H9 (cell line): Measurements from ENCODE around the gene KRTAP5-4. TPM values are rescaled to one million over a fixed set of nuclear protein-coding genes. Genes with fewer than 3 reads are reported as not detected.

ENCODE experiments used
- DNase-seq: peaks from one replicate; pipeline ENCODE4 v3.0.0-alpha.2; 2017
- H2AFZ ChIP-seq: one replicate; pipeline ENCODE4 v1.6.1; 2013; ENCODE audit warnings: mild to moderate bottlenecking, low read length, control low read depth, moderate library complexity
- H2AK5ac ChIP-seq: 2 replicates; pipeline ENCODE4 v1.6.1; 2013; ENCODE audit warnings: low read length, control low read depth, mixed read lengths; ENCODE audit not compliant: insufficient read length
- H2BK120ac ChIP-seq: one replicate; pipeline ENCODE4 v1.6.1; 2013; ENCODE audit warnings: low read depth, mild to moderate bottlenecking, low read length, control low read depth, inconsistent platforms; ENCODE audit not compliant: poor library complexity, severe bottlenecking
- H2BK12ac ChIP-seq: 2 replicates; pipeline ENCODE4 v1.6.1; 2013; ENCODE audit warnings: low read length, control low read depth, mixed read lengths, low read depth; ENCODE audit not compliant: insufficient read length
- H2BK15ac ChIP-seq: 2 replicates; pipeline ENCODE4 v1.6.1; 2013; ENCODE audit warnings: low read depth, low read length, control low read depth
- H2BK20ac ChIP-seq: one replicate; pipeline ENCODE4 v1.6.1; 2013; ENCODE audit warnings: low read depth, mild to moderate bottlenecking, low read length, control low read depth, inconsistent platforms; ENCODE audit not compliant: poor library complexity, severe bottlenecking
- H2BK5ac ChIP-seq: 2 replicates; pipeline ENCODE4 v1.6.1; 2013; ENCODE audit warnings: low read length, control low read depth, mixed read lengths; ENCODE audit not compliant: insufficient read length
- H3K14ac ChIP-seq: 2 replicates; pipeline ENCODE4 v1.6.1; 2013; ENCODE audit warnings: low read length, control low read depth; ENCODE audit not compliant: insufficient read depth
- H3K18ac ChIP-seq: 2 replicates; pipeline ENCODE4 v1.6.1; 2013; ENCODE audit warnings: low read depth, mild to moderate bottlenecking, mixed read lengths, low read length, control low read depth; ENCODE audit not compliant: insufficient read length
- H3K23ac ChIP-seq: 2 replicates; pipeline ENCODE4 v1.6.1; 2013; ENCODE audit warnings: low read length, control low read depth, mixed read lengths, low read depth; ENCODE audit not compliant: insufficient read length
- H3K23me2 ChIP-seq: 2 replicates; pipeline ENCODE4 v1.6.1; 2013; ENCODE audit warnings: low read depth, mild to moderate bottlenecking, mixed read lengths, low read length, control low read depth; ENCODE audit not compliant: insufficient read length, poor library complexity, severe bottlenecking
- H3K27ac ChIP-seq: 2 replicates; pipeline ENCODE4 v1.5.1; 2013; ENCODE audit warnings: low read length, control low read depth, mixed read lengths, low read depth; ENCODE audit not compliant: insufficient read length
- H3K27me3 ChIP-seq: 2 replicates; pipeline ENCODE4 v1.6.1; 2013; ENCODE audit warnings: low read length, control low read depth, inconsistent platforms; ENCODE audit not compliant: insufficient read depth
- H3K4ac ChIP-seq: 2 replicates; pipeline ENCODE4 v1.6.1; 2013; ENCODE audit warnings: low read depth, mild to moderate bottlenecking, control low read depth, inconsistent platforms, low read length, moderate library complexity
- H3K4me1 ChIP-seq: 2 replicates; pipeline ENCODE4 v1.6.1; 2013; ENCODE audit warnings: low read length, control low read depth, inconsistent platforms; ENCODE audit not compliant: insufficient read depth
- H3K4me2 ChIP-seq: 2 replicates; pipeline ENCODE4 v1.6.1; 2013; ENCODE audit warnings: low read length, control low read depth, mixed read lengths; ENCODE audit not compliant: insufficient read length, insufficient read depth
- H3K56ac ChIP-seq: 2 replicates; pipeline ENCODE4 v1.6.1; 2013; ENCODE audit warnings: low read depth, mild to moderate bottlenecking, mixed read lengths, low read length, control low read depth; ENCODE audit not compliant: insufficient read length
- H3K79me1 ChIP-seq: 2 replicates; pipeline ENCODE4 v1.6.1; 2013; ENCODE audit warnings: low read depth, mild to moderate bottlenecking, moderate library complexity, low read length, control low read depth, inconsistent platforms; ENCODE audit not compliant: insufficient read depth, poor library complexity, severe bottlenecking
- H3K79me2 ChIP-seq: 2 replicates; pipeline ENCODE4 v1.6.1; 2013; ENCODE audit warnings: low read length, control low read depth, inconsistent platforms; ENCODE audit not compliant: insufficient read depth
- H3K9ac ChIP-seq: 2 replicates; pipeline ENCODE4 v1.6.1; 2013; ENCODE audit warnings: low read length, control low read depth, mixed read lengths; ENCODE audit not compliant: insufficient read length; ENCODE audit errors: extremely low read depth
- H3K9me3 ChIP-seq: one replicate; pipeline ENCODE4 v1.6.1; 2013; ENCODE audit warnings: low read depth, low read length, inconsistent platforms; ENCODE audit not compliant: control insufficient read depth
- H3T11ph ChIP-seq: one replicate; pipeline ENCODE4 v1.6.1; 2013; ENCODE audit warnings: mild to moderate bottlenecking, low read length, control low read depth, inconsistent platforms
- H4K20me1 ChIP-seq: one replicate; pipeline ENCODE4 v1.6.1; 2013; ENCODE audit not compliant: control insufficient read depth, insufficient read length, insufficient read depth
- H4K5ac ChIP-seq: 2 replicates; pipeline ENCODE4 v1.6.1; 2013; ENCODE audit warnings: low read depth, mild to moderate bottlenecking, mixed read lengths, low read length, control low read depth; ENCODE audit not compliant: insufficient read length
- H4K8ac ChIP-seq: replicated peaks from 2 replicates; pipeline ENCODE4 v1.6.1; 2013; ENCODE audit warnings: low read length, control low read depth, mixed read lengths, low read depth; ENCODE audit not compliant: insufficient read length
- H4K91ac ChIP-seq: 2 replicates; pipeline ENCODE4 v1.6.1; 2013; ENCODE audit warnings: low read depth, mild to moderate bottlenecking, moderate library complexity, mixed read lengths, low read length, control low read depth; ENCODE audit not compliant: insufficient read length
- H3K27ac Mint-ChIP-seq, 3 experiments: 2 replicates in 2 of 3; 3 replicates in 1 of 3; pipeline ENCODE4 v1.8.0; 2020 to 2021; ENCODE audit warnings: mixed read lengths in 3 of 3, mild to moderate bottlenecking in 1 of 3, moderate library complexity in 1 of 3
- H3K27me3 Mint-ChIP-seq: 2 replicates; pipeline ENCODE4 v1.8.0; 2021; ENCODE audit warnings: low read depth, mild to moderate bottlenecking, moderate library complexity, mixed read lengths
- H3K36me3 Mint-ChIP-seq, 3 experiments: 2 replicates in 2 of 3; 3 replicates in 1 of 3; pipeline ENCODE4 v1.8.0; 2020 to 2021; ENCODE audit warnings: low read depth in 3 of 3, mixed read lengths in 3 of 3; ENCODE audit not compliant: insufficient read depth in 1 of 3
- H3K4me1 Mint-ChIP-seq, 2 experiments: 2 replicates each; pipeline ENCODE4 v1.8.0; 2020; ENCODE audit warnings: mixed read lengths in 2 of 2
- H3K4me3 Mint-ChIP-seq, 2 experiments: 2 replicates in 1 of 2; 3 replicates in 1 of 2; pipeline ENCODE4 v1.8.0; 2020 to 2021; ENCODE audit warnings: mild to moderate bottlenecking in 2 of 2, mixed read lengths in 2 of 2, moderate library complexity in 1 of 2
- H3K9me3 Mint-ChIP-seq, 2 experiments: 2 replicates in 1 of 2; 3 replicates in 1 of 2; pipeline ENCODE4 v1.8.0; 2020; ENCODE audit warnings: mild to moderate bottlenecking in 2 of 2, mixed read lengths in 2 of 2, moderate library complexity in 1 of 2
- WGBS: extraction: QIAGEN DNeasy Blood & Tissue Kit; methylation state at CpG from one replicate; pipeline ENCODE4 v1.1.7; 2013; ENCODE audit warnings: missing lambda C conversion rate, low lambda C conversion rate, mixed read lengths; ENCODE audit not compliant: insufficient read length; ENCODE audit errors: extremely low coverage; 5-methylcytosine and 5-hydroxymethylcytosine counted together
- total RNA-seq: library from RNA; stranded (reverse); gene quantifications from 2 replicates; pipeline ENCODE4 v1.2.1, GENCODE V29; 2021
- TF ChIP-seq, protein P1 (sequence below): fragments of 200-600 bp; sonication (generic); conservative IDR thresholded peaks from 3 replicates; pipeline ENCODE4 v1.8.0; 2021; ENCODE audit warnings: antibody characterized with exemption, mild to moderate bottlenecking

KRTAP5-4 gene
- total RNA-seq, 1 experiment from 2014 or later, result not detected

DNA sequence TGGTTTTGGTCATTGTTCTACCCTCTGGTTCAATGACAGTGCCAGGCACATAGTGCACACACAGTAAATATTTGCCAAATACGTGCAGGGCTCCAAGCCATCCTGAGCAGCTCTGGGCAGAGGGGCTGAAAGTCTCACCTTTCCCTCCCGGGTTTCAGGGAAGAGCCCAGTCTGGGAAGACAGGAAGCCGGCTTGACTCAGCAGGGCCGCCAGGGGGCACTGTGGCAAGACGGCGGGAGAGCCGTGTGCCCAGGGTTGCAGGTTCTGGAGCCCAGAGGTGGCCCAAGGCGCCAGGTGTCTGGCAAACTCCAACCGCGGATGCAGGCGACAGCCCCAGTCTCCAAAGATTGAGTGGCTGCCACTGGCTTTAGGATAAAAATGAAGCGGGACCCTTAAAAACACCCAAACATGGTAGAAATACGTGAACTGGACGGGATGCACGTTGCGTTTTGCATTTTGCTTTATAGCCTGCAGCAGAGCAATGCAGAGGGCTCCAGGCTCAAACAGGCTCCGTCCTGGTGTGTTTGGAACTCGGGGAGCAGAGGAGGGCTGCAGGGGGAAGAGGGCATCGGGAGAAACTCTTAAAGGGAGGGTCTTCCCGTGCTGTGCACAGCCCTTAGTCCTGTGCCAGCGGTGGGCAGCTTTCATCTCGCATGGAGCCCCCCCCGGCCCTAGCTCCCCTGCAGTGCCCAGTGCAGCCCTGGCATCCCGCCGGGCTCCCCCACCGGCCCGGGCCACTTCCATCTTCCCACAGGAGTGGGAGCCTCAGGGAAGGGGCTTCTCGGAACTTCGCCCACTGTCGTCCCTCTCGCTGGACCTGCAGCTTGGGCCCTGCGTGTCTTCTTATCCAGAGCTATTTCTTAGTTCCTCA, 18.4 kb upstream of the KRTAP5-4 start:
- no peak overlapping the region for H4K91ac ChIP-seq
- H3K4ac ChIP-seq, result no peak overlapping the region
- Mint-ChIP-seq H3K9me3 (no peaks in the 10 kb centered on the region), H3K27ac (no peak overlapping the region), H3K27me3 (peaks cover 30% of the 10 kb centered on the region), H3K36me3 (no peaks in the 10 kb centered on the region), H3K4me1 (peaks cover 3 to 5% of the 10 kb centered on the region in 2 experiments; a peak in 2 of 4 replicates), H3K4me3 (no peak overlapping the region)
- H3K9me3 ChIP-seq, result no peaks in the 10 kb centered on the region
- no peak overlapping the region for H2BK120ac ChIP-seq
- no peaks in the 10 kb centered on the region for H3K79me1 ChIP-seq
- H2AK5ac ChIP-seq, result no peak overlapping the region
- no peak overlapping the region for H2BK20ac ChIP-seq
- H2BK5ac ChIP-seq, result no peak overlapping the region
- H3K9ac ChIP-seq, result no peak overlapping the region
- H3K27ac ChIP-seq, result no peak overlapping the region
- no peak overlapping the region for H3K18ac ChIP-seq
- H3K4me1 ChIP-seq, result no peaks in the 10 kb centered on the region
- TF ChIP-seq, protein P1, sequence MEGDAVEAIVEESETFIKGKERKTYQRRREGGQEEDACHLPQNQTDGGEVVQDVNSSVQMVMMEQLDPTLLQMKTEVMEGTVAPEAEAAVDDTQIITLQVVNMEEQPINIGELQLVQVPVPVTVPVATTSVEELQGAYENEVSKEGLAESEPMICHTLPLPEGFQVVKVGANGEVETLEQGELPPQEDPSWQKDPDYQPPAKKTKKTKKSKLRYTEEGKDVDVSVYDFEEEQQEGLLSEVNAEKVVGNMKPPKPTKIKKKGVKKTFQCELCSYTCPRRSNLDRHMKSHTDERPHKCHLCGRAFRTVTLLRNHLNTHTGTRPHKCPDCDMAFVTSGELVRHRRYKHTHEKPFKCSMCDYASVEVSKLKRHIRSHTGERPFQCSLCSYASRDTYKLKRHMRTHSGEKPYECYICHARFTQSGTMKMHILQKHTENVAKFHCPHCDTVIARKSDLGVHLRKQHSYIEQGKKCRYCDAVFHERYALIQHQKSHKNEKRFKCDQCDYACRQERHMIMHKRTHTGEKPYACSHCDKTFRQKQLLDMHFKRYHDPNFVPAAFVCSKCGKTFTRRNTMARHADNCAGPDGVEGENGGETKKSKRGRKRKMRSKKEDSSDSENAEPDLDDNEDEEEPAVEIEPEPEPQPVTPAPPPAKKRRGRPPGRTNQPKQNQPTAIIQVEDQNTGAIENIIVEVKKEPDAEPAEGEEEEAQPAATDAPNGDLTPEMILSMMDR, result peak; percentile 97
- H3K4me2 ChIP-seq, result no peak overlapping the region
- H4K8ac ChIP-seq, result no peak overlapping the region
- H3T11ph ChIP-seq, result no peak overlapping the region
- H3K14ac ChIP-seq, result no peak overlapping the region
- no peak overlapping the region for H2BK12ac ChIP-seq
- no peak overlapping the region for H4K5ac ChIP-seq
- no peaks in the 10 kb centered on the region for H4K20me1 ChIP-seq
- no peak overlapping the region for H2AFZ ChIP-seq
- no peak overlapping the region for H2BK15ac ChIP-seq
- WGBS, result no CpG with 5 or more reads among the region's 32 CpGs
- peak; percentile 79 for DNase-seq
- H3K23ac ChIP-seq, result no peak overlapping the region
- no peak overlapping the region for H3K56ac ChIP-seq
- H3K79me2 ChIP-seq, result no peaks in the 10 kb centered on the region
- H3K27me3 ChIP-seq, result no peaks in the 10 kb centered on the region
- H3K23me2 ChIP-seq, result no peaks in the 10 kb centered on the region
